Memory B cell (primary cell): Measurements from ENCODE around the gene NR3C1.

Experiments used
- ATAC-seq: fragments of 150-1000 bp; cut with Tn5 transposase; 2 replicates; pipeline ENCODE4 v1.10.0; 2021; ENCODE audit warnings: low read depth, mild to moderate bottlenecking, moderate library complexity
- DNase-seq, 2 donors: peaks; one replicate each; pipeline ENCODE4 v3.0.0; 2022; ENCODE audit warnings: low spot score in 2 of 2
- H3K27ac Mint-ChIP-seq: one replicate; pipeline ENCODE4 v1.8.0; 2022; ENCODE audit warnings: mild to moderate bottlenecking, moderate library complexity, mixed read lengths
- H3K27me3 Mint-ChIP-seq: one replicate; pipeline ENCODE4 v1.8.0; 2022; ENCODE audit warnings: mixed read lengths
- H3K36me3 Mint-ChIP-seq: one replicate; pipeline ENCODE4 v1.8.0; 2022; ENCODE audit warnings: mild to moderate bottlenecking, mixed read lengths
- H3K4me1 Mint-ChIP-seq: one replicate; pipeline ENCODE4 v1.8.0; 2022; ENCODE audit warnings: mixed read lengths
- H3K4me3 Mint-ChIP-seq: one replicate; pipeline ENCODE4 v1.8.0; 2022; ENCODE audit warnings: mild to moderate bottlenecking, moderate library complexity, mixed read lengths
- H3K9me3 Mint-ChIP-seq: one replicate; pipeline ENCODE4 v1.8.0; 2022; ENCODE audit warnings: mixed read lengths

The NR3C1 gene

DNA sequence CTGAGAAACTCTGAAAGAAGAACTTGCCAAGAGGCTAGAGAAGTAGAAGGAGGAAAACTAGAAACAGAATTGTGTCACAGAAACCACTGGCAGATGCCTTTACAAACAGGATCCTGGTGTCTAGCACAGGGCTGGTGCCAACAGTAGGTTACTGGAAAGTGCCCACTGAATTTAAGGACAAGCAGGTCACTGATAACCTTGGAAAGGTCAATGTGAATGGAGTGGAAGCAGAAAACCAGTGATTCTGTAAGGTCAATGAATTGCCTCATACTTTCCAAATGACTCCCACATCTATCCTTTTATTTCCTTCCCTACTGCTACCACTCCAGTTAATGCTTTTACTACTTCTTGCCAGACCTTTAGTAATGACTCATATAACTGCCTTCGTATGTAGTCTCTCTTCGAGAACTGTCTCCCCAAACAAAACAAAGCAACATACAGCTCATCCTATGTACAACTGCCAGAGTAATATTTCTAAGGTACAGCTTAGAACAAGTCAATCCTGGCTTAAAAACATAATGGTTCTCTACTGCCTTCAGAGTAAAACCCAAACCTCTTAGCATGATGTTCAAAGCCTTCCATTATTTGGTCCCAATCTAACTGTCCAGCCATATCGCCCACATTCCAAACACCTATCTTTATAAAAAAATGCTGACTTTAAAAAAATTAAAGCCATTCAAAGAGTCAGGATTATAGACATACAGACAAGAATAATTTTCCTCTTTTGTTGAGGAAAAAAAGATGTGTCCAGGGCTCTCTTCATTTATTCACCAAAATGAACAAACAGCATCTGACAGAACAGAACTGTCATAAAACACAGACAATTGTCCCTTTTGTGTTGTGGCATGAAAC is 52.5 kb downstream of the NR3C1 start:
- no peak for ATAC-seq
- peaks cover 5% of the 10 kb centered on the region for H3K36me3 Mint-ChIP-seq
- DNase-seq, result no peak
- peaks cover 22% of the 10 kb centered on the region for H3K4me1 Mint-ChIP-seq
- no peak overlapping the region for H3K27ac Mint-ChIP-seq
- no peaks in the 10 kb centered on the region for H3K9me3 Mint-ChIP-seq
- H3K27me3 Mint-ChIP-seq, result no peaks in the 10 kb centered on the region
- H3K4me3 Mint-ChIP-seq, result no peak overlapping the region

DNA sequence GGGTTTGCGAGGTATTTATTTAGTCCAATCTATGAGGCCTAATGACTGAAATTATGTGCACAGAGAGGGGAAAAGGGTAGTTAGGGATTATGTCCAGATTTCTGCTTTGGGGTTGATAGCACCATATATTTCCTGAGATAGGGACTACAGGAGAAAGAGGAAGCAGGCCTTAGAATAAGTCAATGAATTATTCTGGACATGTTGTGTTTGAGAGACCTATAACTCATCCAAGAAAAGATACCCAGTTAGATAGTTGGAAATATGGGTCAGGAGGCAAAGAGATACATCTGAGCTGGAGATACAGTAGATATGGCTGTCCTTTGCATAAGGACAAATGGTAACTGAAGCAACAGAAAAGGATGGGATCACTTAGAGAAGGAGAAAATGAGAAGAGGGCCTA is 53.1 kb downstream of the NR3C1 start:
- H3K27me3 Mint-ChIP-seq, result no peaks in the 10 kb centered on the region
- H3K9me3 Mint-ChIP-seq, result no peaks in the 10 kb centered on the region
- H3K27ac Mint-ChIP-seq, result no peak overlapping the region
- DNase-seq (no peak), ATAC-seq (no peak)
- no peak overlapping the region for H3K4me3 Mint-ChIP-seq
- peaks cover 19% of the 10 kb centered on the region for H3K4me1 Mint-ChIP-seq
- H3K36me3 Mint-ChIP-seq, result peaks cover 5% of the 10 kb centered on the region

DNA sequence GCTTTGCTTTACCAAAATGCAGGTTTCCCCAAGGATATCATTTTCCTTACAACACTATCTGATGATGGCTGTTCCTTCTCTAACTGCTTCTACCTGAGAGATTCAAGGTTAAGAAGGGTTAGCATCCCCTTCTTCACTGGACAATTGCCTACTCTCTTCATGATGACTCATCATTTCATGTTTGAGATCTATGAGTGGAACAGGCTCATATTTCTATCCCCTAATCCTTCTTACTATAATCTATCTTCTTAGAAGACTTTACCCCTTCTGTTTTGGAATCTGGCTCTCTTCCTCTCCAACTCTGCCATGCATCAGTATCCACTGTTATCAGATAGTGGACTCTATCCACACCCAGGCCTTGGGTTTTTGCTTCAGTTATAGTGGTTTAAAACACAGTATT is 54.3 kb downstream of the NR3C1 start:
- H3K9me3 Mint-ChIP-seq, result no peaks in the 10 kb centered on the region
- H3K36me3 Mint-ChIP-seq, result peaks cover 7% of the 10 kb centered on the region
- peaks cover 18% of the 10 kb centered on the region for H3K4me1 Mint-ChIP-seq
- ATAC-seq, result no peak
- H3K4me3 Mint-ChIP-seq, result no peak overlapping the region
- DNase-seq, result no peak
- H3K27ac Mint-ChIP-seq, result no peak overlapping the region
- no peaks in the 10 kb centered on the region for H3K27me3 Mint-ChIP-seq

DNA sequence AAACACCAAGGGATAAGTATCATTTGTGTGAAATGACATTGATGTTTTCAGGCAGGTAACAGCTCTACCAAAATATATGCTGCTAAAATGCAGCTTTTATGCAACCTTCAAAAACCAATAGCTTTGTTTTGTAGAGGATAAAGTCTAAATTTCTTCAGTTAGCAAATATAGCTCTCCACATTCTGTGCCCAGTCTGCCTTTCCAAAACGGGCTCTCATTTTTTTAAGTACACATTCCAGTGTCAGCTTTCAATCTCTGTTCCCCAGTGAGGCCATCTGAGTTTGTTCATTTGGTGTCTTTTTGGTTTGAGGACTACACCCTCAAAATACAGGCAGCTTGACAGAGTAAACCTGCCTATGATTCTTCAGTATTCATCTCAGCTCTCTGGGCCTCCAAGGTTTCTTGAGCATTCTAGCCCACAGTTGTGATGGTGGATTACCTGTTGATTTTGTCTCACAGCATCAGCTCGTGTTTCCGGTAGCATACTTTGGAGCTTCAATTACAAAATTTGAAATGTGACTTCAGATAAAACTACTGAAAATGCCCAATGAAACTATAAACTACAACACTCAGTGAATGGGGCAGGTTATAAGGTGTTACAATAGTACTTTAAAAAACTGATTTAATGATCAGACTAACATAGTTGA is 55.7 kb downstream of the NR3C1 start:
- peaks cover 3% of the 10 kb centered on the region for H3K36me3 Mint-ChIP-seq
- no peaks in the 10 kb centered on the region for H3K27me3 Mint-ChIP-seq
- DNase-seq (no peak), ATAC-seq (no peak)
- H3K4me3 Mint-ChIP-seq, result no peak overlapping the region
- peaks cover 14% of the 10 kb centered on the region for H3K4me1 Mint-ChIP-seq
- peak overlapping the region; percentile 26 for H3K27ac Mint-ChIP-seq
- no peaks in the 10 kb centered on the region for H3K9me3 Mint-ChIP-seq

DNA sequence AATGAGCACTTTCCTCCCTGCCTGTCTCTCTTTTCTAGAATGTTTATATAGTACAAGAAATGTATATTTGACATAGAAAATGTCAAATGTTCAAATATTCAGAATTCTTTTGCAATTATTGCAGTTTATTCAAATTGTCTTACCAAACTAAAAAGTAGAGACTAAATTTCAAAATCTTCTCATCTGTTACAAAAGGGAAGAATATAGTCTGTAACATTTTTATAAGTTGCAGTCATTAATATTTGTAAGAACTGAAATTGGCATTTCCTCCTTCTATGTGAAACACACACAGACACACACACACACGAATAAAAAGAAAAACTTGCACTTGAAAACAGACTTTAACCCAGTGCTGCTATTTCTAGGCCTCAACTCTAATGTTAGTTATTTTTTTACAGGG is 56.4 kb downstream of the NR3C1 start:
- H3K36me3 Mint-ChIP-seq, result peaks cover 2% of the 10 kb centered on the region
- H3K27me3 Mint-ChIP-seq, result no peaks in the 10 kb centered on the region
- H3K9me3 Mint-ChIP-seq, result no peaks in the 10 kb centered on the region
- no peak for ATAC-seq
- H3K4me1 Mint-ChIP-seq, result peaks cover 16% of the 10 kb centered on the region
- no peak overlapping the region for H3K27ac Mint-ChIP-seq
- DNase-seq, result no peak
- no peak overlapping the region for H3K4me3 Mint-ChIP-seq

DNA sequence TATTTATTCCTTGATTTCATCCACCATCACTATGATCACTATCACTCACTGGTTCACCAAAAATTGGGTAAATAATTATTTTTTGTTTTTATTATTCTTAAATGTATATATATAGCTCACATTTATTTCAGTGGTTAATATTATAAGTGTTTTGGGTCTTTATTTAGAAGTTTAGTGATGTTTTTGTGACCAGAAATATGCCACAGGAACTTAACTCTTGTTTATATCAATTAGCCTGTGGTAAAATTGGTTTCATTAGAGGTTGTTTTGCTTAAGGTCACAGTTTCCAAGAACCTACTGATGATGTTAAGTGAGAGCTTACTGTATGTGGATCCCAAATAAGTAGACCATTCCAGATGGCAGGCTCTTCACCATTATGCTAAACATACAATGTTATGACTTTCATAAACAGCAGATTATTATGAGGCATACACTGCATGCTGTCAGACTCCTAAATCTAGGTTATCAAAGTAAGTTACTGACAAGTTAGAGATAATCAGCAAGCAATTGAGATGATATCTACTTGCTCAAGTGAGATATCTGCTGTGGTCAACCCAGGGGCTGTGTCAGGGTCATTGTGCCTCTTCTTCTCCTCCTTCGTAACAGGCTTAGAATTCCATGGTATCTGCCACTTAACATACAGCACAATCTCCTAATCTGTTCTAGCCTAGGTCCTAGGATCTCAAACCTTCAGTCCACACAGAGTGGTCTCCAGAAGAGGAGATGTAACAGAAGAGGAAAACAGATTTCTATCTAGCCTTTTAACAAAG is 57.6 kb downstream of the NR3C1 start:
- ATAC-seq, result no peak
- H3K4me3 Mint-ChIP-seq, result no peak overlapping the region

DNA sequence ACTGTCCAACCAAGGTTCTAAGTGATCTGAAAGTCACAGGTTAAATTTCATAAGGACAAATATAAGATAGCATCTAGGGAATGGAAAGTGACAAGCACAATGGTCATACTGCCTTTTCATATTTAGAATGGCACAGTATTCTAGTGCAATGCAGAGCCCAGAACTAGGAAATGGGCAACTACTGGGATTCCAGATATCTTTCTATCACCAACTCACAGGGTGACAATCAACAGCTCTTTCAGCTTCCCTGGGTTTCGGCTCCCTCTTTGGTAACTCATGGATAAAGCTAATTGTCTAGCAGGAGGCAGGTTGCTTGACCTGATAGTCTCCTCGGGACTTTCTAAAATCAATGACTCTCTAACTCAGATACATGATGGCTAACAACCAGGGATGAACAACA is 60.4 kb downstream of the NR3C1 start:
- peaks cover 6% of the 10 kb centered on the region for H3K36me3 Mint-ChIP-seq
- H3K4me1 Mint-ChIP-seq, result peaks cover 21% of the 10 kb centered on the region
- H3K9me3 Mint-ChIP-seq, result no peaks in the 10 kb centered on the region
- peak overlapping the region; percentile 20 for H3K27ac Mint-ChIP-seq
- no peak for DNase-seq
- H3K27me3 Mint-ChIP-seq, result no peaks in the 10 kb centered on the region
- ATAC-seq, result no peak
- H3K4me3 Mint-ChIP-seq, result no peak overlapping the region

More for the DNA sequence above, 57.6 kb downstream of the NR3C1 start:
- no peak for DNase-seq
- Mint-ChIP-seq H3K27ac (peak overlapping the region; percentile 32), H3K9me3 (no peaks in the 10 kb centered on the region), H3K27me3 (no peaks in the 10 kb centered on the region), H3K36me3 (peaks cover 2% of the 10 kb centered on the region), H3K4me1 (peaks cover 15% of the 10 kb centered on the region)

DNA sequence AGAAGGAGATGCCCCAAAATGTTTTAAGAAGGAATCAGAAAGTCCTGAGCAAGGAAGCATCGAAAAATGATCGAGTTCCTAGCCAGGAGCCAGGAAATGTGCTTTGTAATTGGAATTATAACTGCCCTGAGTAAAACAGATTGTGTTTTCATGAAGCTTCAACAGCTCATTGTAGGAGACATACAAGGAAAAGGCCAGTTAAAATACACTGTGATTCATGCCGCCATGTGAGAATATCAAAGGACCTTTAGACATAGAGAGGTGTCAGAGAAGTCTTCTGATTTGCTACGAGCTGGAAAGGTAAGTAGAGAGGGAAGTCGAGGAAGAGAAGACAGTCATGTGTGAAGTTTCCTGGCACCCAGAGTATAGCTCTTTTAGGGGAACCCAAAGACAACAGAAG is 60.9 kb downstream of the NR3C1 start:
- DNase-seq (no peak), ATAC-seq (no peak)
- no peak overlapping the region for H3K4me3 Mint-ChIP-seq
- no peaks in the 10 kb centered on the region for H3K9me3 Mint-ChIP-seq
- peaks cover 21% of the 10 kb centered on the region for H3K4me1 Mint-ChIP-seq
- H3K27ac Mint-ChIP-seq, result peak overlapping the region; percentile 19
- H3K36me3 Mint-ChIP-seq, result peaks cover 6% of the 10 kb centered on the region
- H3K27me3 Mint-ChIP-seq, result no peaks in the 10 kb centered on the region

DNA sequence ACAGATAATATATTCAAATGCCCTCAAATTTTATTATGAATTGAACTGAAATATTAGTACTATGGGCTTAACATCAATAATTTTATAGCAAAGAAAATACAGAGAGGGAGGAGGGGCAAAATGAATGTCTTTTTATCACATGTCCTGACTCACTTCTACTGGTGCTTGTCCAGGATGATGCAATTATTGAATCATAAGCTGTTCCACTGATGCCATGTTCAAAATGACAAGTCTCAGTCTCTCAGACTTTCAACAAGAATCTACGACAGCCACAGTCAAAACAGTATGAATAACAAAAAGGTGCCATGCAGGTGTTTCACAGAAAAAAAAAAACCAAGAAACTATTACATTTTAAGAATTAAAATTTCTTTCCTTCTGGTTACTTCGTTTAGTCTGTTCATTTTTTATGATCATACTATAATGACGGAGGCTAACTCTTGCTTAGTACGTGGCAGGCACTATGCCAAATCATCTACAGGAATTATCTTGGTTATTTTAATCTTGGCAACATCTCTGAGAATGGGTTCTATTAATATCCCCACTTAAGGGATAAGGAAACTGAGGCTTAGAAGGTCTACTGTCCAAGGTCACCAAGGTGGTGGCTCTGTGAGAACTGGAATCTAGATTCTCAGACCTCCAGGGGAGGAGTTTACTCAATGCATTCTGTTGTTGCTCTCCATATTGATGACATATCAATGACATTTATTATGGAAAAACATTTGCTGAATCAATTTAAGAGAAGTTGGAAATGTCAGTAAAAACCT is 61.5 kb downstream of the NR3C1 start:
- H3K27ac Mint-ChIP-seq, result peak overlapping the region; percentile 19
- peaks cover 22% of the 10 kb centered on the region for H3K4me1 Mint-ChIP-seq

DNA sequence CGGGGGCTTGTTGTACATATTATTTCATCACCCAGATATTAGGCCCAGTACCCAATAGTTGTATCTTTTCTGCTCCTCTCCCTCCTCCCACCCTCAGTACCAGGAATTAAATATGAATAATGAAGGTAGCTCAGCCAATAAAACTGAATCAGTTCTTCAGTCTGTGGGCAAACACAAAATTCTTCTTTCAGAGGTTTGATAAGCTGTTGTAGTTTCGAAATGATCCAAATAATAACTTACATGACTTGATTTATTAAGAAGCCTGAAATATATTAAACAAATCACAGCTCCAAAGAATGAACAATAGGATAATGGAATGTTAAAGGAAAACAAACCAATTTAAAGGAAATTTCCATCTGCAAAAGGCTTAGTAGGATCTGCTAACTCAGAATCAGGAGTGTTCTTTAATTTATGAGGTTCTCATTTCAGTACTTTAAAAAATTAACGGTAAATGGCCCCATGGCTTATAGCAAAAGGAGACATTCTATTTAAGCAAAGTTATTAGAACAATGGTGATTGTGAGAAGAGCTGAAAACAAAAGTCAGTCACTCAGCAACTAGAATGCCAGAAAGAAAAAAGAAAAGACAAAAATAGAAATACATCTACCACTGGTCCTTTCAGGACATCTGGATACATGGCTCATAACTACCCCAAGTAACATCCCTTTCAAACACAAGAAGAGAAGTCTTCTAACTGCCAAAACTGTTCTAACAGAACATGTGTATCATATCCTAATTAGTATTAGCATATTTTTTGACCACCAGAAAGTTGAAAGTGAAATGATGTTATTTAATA is 62.4 kb downstream of the NR3C1 start:
- DNase-seq (no peak), ATAC-seq (no peak)
- peaks cover 6% of the 10 kb centered on the region for H3K36me3 Mint-ChIP-seq
- peaks cover 24% of the 10 kb centered on the region for H3K4me1 Mint-ChIP-seq
- no peak overlapping the region for H3K4me3 Mint-ChIP-seq
- H3K27ac Mint-ChIP-seq, result no peak overlapping the region
- H3K9me3 Mint-ChIP-seq, result no peaks in the 10 kb centered on the region
- H3K27me3 Mint-ChIP-seq, result no peaks in the 10 kb centered on the region

More for the DNA sequence above, 61.5 kb downstream of the NR3C1 start:
- Mint-ChIP-seq H3K4me3 (no peak overlapping the region), H3K27me3 (no peaks in the 10 kb centered on the region), H3K9me3 (no peaks in the 10 kb centered on the region), H3K36me3 (peaks cover 6% of the 10 kb centered on the region)
- ATAC-seq (no peak), DNase-seq (no peak)

DNA sequence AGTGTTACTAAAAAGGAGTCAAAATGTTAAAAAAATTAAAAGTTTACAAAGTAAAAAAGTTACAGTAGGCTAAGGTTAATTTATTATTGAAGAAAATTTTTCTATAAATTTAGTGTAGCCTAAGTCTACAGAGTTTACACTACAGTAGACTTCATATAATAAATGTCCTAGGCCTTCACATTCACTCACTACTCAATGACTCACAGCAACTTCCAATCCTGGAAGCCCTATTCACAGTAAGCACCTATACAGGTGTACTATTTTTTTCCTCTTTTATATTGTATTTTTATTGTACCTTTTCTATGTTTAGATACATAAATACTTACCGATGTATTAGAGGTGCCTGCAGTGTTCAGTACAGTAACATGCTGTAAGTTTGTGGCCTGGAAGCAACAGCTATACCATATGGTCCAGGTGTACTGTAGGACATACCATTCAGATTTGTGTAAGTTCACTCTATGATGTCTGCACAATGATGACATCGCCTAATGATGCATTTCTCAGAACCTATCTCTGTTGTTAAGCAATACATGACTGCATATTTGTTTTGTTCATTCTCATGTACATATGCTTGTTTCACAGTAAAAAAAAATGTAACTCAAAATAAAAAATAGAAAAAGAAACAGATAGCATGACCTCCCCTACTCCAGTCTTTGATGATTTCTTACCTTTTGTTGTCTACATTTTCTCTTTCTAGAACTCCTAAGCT is 64.7 kb downstream of the NR3C1 start:
- H3K27me3 Mint-ChIP-seq, result no peaks in the 10 kb centered on the region
- peaks cover 27% of the 10 kb centered on the region for H3K4me1 Mint-ChIP-seq
- H3K36me3 Mint-ChIP-seq, result peaks cover 8% of the 10 kb centered on the region
- no peak overlapping the region for H3K27ac Mint-ChIP-seq
- no peak overlapping the region for H3K4me3 Mint-ChIP-seq
- no peaks in the 10 kb centered on the region for H3K9me3 Mint-ChIP-seq
- no peak for ATAC-seq
- no peak for DNase-seq

DNA sequence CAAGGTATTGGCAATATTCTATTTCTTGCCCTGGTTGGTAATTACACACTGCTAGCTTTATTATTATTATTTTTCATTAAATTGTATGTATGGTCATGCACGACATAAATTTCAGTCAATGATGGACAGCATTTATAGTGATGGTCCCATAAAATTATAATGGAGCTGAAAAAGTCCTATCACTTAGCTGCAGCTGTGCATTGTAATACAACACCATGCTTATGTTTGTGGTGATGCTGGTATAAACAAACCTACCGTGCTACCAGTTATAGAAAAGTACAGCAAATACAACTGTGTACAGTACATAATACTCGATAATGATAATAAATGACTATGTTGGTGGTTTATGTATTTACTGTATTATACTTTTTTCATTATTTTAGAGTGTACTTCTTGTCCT is 65.5 kb downstream of the NR3C1 start:
- ATAC-seq (no peak), DNase-seq (no peak)
- Mint-ChIP-seq H3K4me3 (no peak overlapping the region), H3K27me3 (no peaks in the 10 kb centered on the region), H3K9me3 (no peaks in the 10 kb centered on the region), H3K4me1 (peaks cover 22% of the 10 kb centered on the region), H3K27ac (no peak overlapping the region), H3K36me3 (peaks cover 11% of the 10 kb centered on the region)

DNA sequence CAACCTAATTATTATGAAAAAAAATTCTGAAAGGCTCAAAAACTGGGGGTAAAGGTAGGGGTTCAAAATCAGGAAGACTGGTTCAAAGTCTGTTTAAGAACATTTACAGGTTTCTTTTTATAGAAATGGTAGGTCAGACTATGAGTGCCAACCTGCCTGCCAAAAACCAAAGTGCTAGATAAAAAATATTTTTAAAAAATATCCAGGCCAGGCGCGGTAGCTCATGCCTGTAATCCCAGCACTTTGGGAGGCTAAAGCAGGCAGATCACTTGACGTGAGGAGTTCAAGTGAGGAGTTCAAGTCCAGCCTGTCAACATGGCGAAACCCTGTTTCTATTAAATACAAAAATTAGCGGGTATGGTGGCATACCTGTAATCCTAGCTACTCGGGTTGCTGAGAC is 67.0 kb downstream of the NR3C1 start:
- ATAC-seq (no peak), DNase-seq (no peak)
- Mint-ChIP-seq H3K27me3 (no peaks in the 10 kb centered on the region), H3K4me1 (peaks cover 15% of the 10 kb centered on the region), H3K36me3 (peaks cover 12% of the 10 kb centered on the region), H3K4me3 (no peak overlapping the region), H3K27ac (no peak overlapping the region), H3K9me3 (no peaks in the 10 kb centered on the region)
